HEK293 (cell line): ENCODE measurements around the gene PPP1R3E.

Experiments
- GLI4 ChIP-seq: fragments of 450-650 bp; formaldehyde crosslinking; IDR thresholded peaks from 2 replicates; pipeline ENCODE4 v1.5.1; 2016; ENCODE audit warnings: missing biosample characterization, missing genetic modification characterization
- HOXD13 ChIP-seq: sonication (generic); formaldehyde crosslinking; IDR thresholded peaks from 2 replicates; pipeline ENCODE4 v1.8.0; 2022; ENCODE audit warnings: missing genetic modification reagents, borderline replicate concordance
- PRDM2 ChIP-seq: fragments of 450-650 bp; formaldehyde crosslinking; IDR thresholded peaks from 2 replicates; pipeline ENCODE4 v1.5.1; 2016; ENCODE audit warnings: missing biosample characterization, missing genetic modification characterization, borderline replicate concordance
- SP3 ChIP-seq: fragments of 450-650 bp; formaldehyde crosslinking; IDR thresholded peaks from 2 replicates; pipeline ENCODE4 v1.5.1; 2016; ENCODE audit warnings: missing biosample characterization, missing genetic modification characterization
- ZBTB17 ChIP-seq: fragments of 450-650 bp; formaldehyde crosslinking; IDR thresholded peaks from 2 replicates; pipeline ENCODE4 v1.5.1; 2016; ENCODE audit warnings: missing biosample characterization, missing genetic modification characterization
- ZBTB26 ChIP-seq: fragments of 450-650 bp; formaldehyde crosslinking; optimal IDR thresholded peaks from 2 replicates; pipeline ENCODE3; 2016; ENCODE audit warnings: missing biosample characterization, mild to moderate bottlenecking, missing genetic modification characterization
- ZFP37 ChIP-seq: fragments of 450-650 bp; formaldehyde crosslinking; IDR thresholded peaks from 2 replicates; pipeline ENCODE4 v1.5.1; 2016; ENCODE audit warnings: missing biosample characterization, missing genetic modification characterization
- ZFP69B ChIP-seq: fragments of 450-650 bp; formaldehyde crosslinking; IDR thresholded peaks from 2 replicates; pipeline ENCODE4 v1.5.1; 2016; ENCODE audit warnings: missing biosample characterization, missing genetic modification characterization
- ZNF133 ChIP-seq: fragments of 450-650 bp; formaldehyde crosslinking; IDR thresholded peaks from 2 replicates; pipeline ENCODE4 v1.5.1; 2016; ENCODE audit warnings: missing biosample characterization, missing genetic modification characterization
- ZNF174 ChIP-seq: fragments of 450-650 bp; formaldehyde crosslinking; IDR thresholded peaks from 2 replicates; pipeline ENCODE4 v1.5.0; 2017; ENCODE audit warnings: missing biosample characterization, mild to moderate bottlenecking, missing genetic modification characterization
- ZNF19 ChIP-seq: fragments of 450-650 bp; formaldehyde crosslinking; IDR thresholded peaks from 2 replicates; pipeline ENCODE4; 2016; ENCODE audit warnings: missing biosample characterization, missing genetic modification characterization, low read depth
- ZNF2 ChIP-seq: fragments of 450-650 bp; formaldehyde crosslinking; IDR thresholded peaks from 2 replicates; pipeline ENCODE4 v1.5.1; 2016; ENCODE audit warnings: missing biosample characterization, missing genetic modification characterization
- ZNF324 ChIP-seq: fragments of 450-650 bp; formaldehyde crosslinking; IDR thresholded peaks from 2 replicates; pipeline ENCODE4 v1.5.1; 2016; ENCODE audit warnings: missing biosample characterization, missing genetic modification characterization
- ZNF335 ChIP-seq: fragments of 450-650 bp; formaldehyde crosslinking; conservative IDR thresholded peaks from 2 replicates; pipeline ENCODE4 v1.5.1; 2016; ENCODE audit warnings: missing biosample characterization, missing genetic modification characterization
- ZNF341 ChIP-seq: fragments of 450-650 bp; formaldehyde crosslinking; IDR thresholded peaks from 2 replicates; pipeline ENCODE4; 2016; ENCODE audit warnings: low read depth, missing biosample characterization, missing genetic modification characterization
- ZNF404 ChIP-seq: fragments of 450-650 bp; formaldehyde crosslinking; IDR thresholded peaks from 2 replicates; pipeline ENCODE4 v1.5.1; 2017; ENCODE audit warnings: missing biosample characterization, missing genetic modification characterization
- ZNF501 ChIP-seq: fragments of 450-650 bp; formaldehyde crosslinking; IDR thresholded peaks from 2 replicates; pipeline ENCODE4 v1.5.1; 2016; ENCODE audit warnings: missing biosample characterization, missing genetic modification characterization
- ZNF529 ChIP-seq: fragments of 450-650 bp; formaldehyde crosslinking; IDR thresholded peaks from 2 replicates; pipeline ENCODE4 v1.5.1; 2017; ENCODE audit warnings: missing genetic modification characterization, missing biosample characterization; ENCODE audit not compliant: insufficient replicate concordance
- ZNF544 ChIP-seq: fragments of 450-650 bp; formaldehyde crosslinking; IDR thresholded peaks from 2 replicates; pipeline ENCODE4 v1.5.0; 2017; ENCODE audit warnings: missing biosample characterization, missing genetic modification characterization
- ZNF549 ChIP-seq: fragments of 450-650 bp; IDR thresholded peaks from 2 replicates; pipeline ENCODE4 v1.5.1; 2018; ENCODE audit warnings: missing biosample characterization, missing genetic modification characterization, mild to moderate bottlenecking, inconsistent platforms, moderate library complexity
- ZNF580 ChIP-seq: fragments of 450-650 bp; formaldehyde crosslinking; IDR thresholded peaks from 2 replicates; pipeline ENCODE4 v1.5.1; 2016; ENCODE audit warnings: missing biosample characterization, missing genetic modification characterization
- ZNF596 ChIP-seq: fragments of 450-650 bp; IDR thresholded peaks from 2 replicates; pipeline ENCODE4 v1.5.0; 2018; ENCODE audit warnings: missing biosample characterization, mild to moderate bottlenecking, missing genetic modification characterization, moderate library complexity
- ZNF654 ChIP-seq: fragments of 450-650 bp; formaldehyde crosslinking; IDR thresholded peaks from 2 replicates; pipeline ENCODE4 v1.5.1; 2016; ENCODE audit warnings: low read depth, missing biosample characterization, missing genetic modification characterization
- ZNF701 ChIP-seq: fragments of 450-650 bp; formaldehyde crosslinking; IDR thresholded peaks from 2 replicates; pipeline ENCODE4 v1.5.1; 2016; ENCODE audit warnings: missing biosample characterization, missing genetic modification characterization
- ZNF747 ChIP-seq: fragments of 450-650 bp; formaldehyde crosslinking; IDR thresholded peaks from 2 replicates; pipeline ENCODE4 v1.5.1; 2016; ENCODE audit warnings: missing biosample characterization, missing genetic modification characterization
- ZNF776 ChIP-seq: fragments of 450-650 bp; formaldehyde crosslinking; IDR thresholded peaks from 2 replicates; pipeline ENCODE4 v1.5.0; 2017; ENCODE audit warnings: missing biosample characterization, missing genetic modification characterization, borderline replicate concordance
- ZNF785 ChIP-seq: fragments of 450-650 bp; formaldehyde crosslinking; IDR thresholded peaks from 2 replicates; pipeline ENCODE4 v1.5.1; 2016; ENCODE audit warnings: missing biosample characterization, missing genetic modification characterization
- TF ChIP-seq, protein P1 (sequence below): fragments of 450-650 bp; formaldehyde crosslinking; IDR thresholded peaks from 2 replicates; pipeline ENCODE4 v1.5.1; 2016; ENCODE audit warnings: missing biosample characterization, missing genetic modification characterization
- TF ChIP-seq, protein P2 (sequence below): fragments of 450-650 bp; formaldehyde crosslinking; IDR thresholded peaks from 2 replicates; pipeline ENCODE4 v1.5.1; 2017; ENCODE audit warnings: missing biosample characterization, missing genetic modification characterization

Gene PPP1R3E

DNA sequence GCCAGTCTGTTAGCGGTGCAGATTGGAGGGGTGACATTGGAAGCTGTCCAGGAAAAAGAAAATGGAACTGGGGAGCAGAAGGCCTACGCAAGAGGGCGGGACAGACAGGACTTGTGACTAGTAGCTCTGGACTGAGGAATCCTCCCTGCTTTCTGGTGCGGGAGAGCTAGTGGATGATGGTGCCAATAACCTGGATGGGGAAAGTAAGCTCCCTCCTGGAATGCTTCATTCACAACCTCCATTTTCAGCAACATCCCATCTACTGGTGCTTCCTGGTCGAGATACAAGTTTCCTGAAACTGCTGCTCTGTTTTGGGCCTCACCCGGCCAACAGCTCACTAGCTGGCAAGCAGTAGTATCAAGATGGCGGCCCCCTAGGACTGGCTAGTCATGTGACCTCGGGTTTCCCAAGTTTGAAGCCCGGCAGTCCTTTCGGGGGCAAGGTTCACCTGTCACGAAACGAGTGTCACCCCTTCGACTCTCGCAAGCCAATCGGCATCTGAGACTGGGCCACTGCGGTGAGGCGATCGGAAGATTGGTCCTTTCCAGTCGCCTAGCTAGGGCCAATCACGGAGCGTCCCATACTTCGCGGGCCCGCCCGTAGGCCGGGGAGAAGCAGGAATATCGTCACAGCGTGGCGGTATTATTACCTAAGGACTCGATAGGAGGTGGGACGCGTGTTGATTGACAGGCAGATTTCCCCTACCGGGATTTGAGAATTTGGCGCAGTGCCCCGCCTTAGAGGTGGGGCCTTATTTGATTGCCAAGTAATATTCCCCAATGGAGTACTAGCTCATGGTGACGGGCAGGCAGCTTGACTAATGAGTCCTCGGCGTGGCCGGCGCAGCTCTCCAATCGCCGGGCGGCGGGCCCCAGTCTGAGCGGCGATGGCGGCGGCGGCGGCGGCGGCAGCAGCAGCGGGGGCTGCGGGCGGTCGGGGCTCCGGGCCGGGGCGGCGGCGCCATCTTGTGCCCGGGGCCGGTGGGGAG lies 18.2 kb upstream of the PPP1R3E start, which contains the start of gene PABPN1 (continued):
- no peak for TF ChIP-seq ZNF776 (tag by site-specific recombination)
- TF ChIP-seq, protein P1, sequence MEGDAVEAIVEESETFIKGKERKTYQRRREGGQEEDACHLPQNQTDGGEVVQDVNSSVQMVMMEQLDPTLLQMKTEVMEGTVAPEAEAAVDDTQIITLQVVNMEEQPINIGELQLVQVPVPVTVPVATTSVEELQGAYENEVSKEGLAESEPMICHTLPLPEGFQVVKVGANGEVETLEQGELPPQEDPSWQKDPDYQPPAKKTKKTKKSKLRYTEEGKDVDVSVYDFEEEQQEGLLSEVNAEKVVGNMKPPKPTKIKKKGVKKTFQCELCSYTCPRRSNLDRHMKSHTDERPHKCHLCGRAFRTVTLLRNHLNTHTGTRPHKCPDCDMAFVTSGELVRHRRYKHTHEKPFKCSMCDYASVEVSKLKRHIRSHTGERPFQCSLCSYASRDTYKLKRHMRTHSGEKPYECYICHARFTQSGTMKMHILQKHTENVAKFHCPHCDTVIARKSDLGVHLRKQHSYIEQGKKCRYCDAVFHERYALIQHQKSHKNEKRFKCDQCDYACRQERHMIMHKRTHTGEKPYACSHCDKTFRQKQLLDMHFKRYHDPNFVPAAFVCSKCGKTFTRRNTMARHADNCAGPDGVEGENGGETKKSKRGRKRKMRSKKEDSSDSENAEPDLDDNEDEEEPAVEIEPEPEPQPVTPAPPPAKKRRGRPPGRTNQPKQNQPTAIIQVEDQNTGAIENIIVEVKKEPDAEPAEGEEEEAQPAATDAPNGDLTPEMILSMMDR: no peak
- no peak for TF ChIP-seq ZNF19 (tag by site-specific recombination)
- TF ChIP-seq PRDM2 (tag by site-specific recombination): no peak
- TF ChIP-seq ZNF701 (tag by site-specific recombination): no peak
- TF ChIP-seq ZNF549: no peak
- TF ChIP-seq ZNF341 (tag by site-specific recombination): peak; percentile 39
- no peak for TF ChIP-seq ZNF174 (tag by site-specific recombination)
- no peak for TF ChIP-seq ZNF747 (tag by site-specific recombination)
- TF ChIP-seq ZNF404: no peak
- TF ChIP-seq ZNF785 (tag by site-specific recombination): no peak
- TF ChIP-seq, protein P2, sequence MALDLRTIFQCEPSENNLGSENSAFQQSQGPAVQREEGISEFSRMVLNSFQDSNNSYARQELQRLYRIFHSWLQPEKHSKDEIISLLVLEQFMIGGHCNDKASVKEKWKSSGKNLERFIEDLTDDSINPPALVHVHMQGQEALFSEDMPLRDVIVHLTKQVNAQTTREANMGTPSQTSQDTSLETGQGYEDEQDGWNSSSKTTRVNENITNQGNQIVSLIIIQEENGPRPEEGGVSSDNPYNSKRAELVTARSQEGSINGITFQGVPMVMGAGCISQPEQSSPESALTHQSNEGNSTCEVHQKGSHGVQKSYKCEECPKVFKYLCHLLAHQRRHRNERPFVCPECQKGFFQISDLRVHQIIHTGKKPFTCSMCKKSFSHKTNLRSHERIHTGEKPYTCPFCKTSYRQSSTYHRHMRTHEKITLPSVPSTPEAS (tag by site-specific recombination): no peak
- no peak for TF ChIP-seq ZFP69B (tag by site-specific recombination)
- no peak for TF ChIP-seq ZBTB26 (tag by site-specific recombination)
- no peak for TF ChIP-seq ZFP37 (tag by site-specific recombination)
- peak; percentile 70 for TF ChIP-seq ZNF2
- TF ChIP-seq ZNF501: no peak; the same call in 1 of the 2 replicates
- no peak for TF ChIP-seq ZNF133 (tag by site-specific recombination)
- peak; percentile 36; the same call in 1 of the 2 replicates for TF ChIP-seq ZNF580 (tag by site-specific recombination)
- no peak for TF ChIP-seq GLI4 (tag by site-specific recombination)
- TF ChIP-seq ZNF654 (tag by site-specific recombination): no peak
- TF ChIP-seq ZNF324 (tag by site-specific recombination): 0 out of 2 replicates have a peak, but pooled peaks have one; percentile 18
- TF ChIP-seq HOXD13 (CRISPR knock-in tag): no peak
- TF ChIP-seq ZNF544 (tag by site-specific recombination): no peak
- TF ChIP-seq SP3 (tag by site-specific recombination): peak; percentile 72
- peak; percentile 86 for TF ChIP-seq ZBTB17
- no peak for TF ChIP-seq ZNF596 (tag by site-specific recombination)
- no peak for TF ChIP-seq ZNF529 (tag by site-specific recombination)
- peak; percentile 45; the same call in 1 of the 2 replicates for TF ChIP-seq ZNF335
